ENCODE data around the gene SLC25A22.

Gene SLC25A22

GRCh38 chr11:787084-787675, 10.9 kb downstream of the SLC25A22 start:
- Histone ChIP-seq H3K4me3 (ENCODE audit: insufficient read depth, low read depth, low read length) (no peak overlapping the region), H3K9me3 (ENCODE audit: control insufficient read depth, low read length) (no peaks in the 10 kb centered on the region), H3K4me1 (ENCODE audit: control insufficient read depth, insufficient read depth, low read length) (peaks cover 27% of the 10 kb centered on the region), H3K27ac (ENCODE audit: insufficient read depth, low read depth, low read length, poor library complexity, severe bottlenecking) (no peak overlapping the region), H3K36me3 (ENCODE audit: control insufficient read depth, insufficient read depth, low read length) (peaks cover 5% of the 10 kb centered on the region), H3K27me3 (ENCODE audit: control insufficient read depth, insufficient read depth, low read length, poor library complexity, severe bottlenecking) (no peaks in the 10 kb centered on the region)
- 94% methylated on average over 24 of the region's 24 CpGs for WGBS, 2 experiments

GRCh38 chr11:786235-787083, 11.6 kb downstream of the SLC25A22 start:
- Histone ChIP-seq H3K27me3 (ENCODE audit: control insufficient read depth, insufficient read depth, low read length, poor library complexity, severe bottlenecking) (no peaks in the 10 kb centered on the region), H3K9me3 (ENCODE audit: control insufficient read depth, low read length) (no peaks in the 10 kb centered on the region), H3K36me3 (ENCODE audit: control insufficient read depth, insufficient read depth, low read length) (no peaks in the 10 kb centered on the region), H3K4me1 (ENCODE audit: control insufficient read depth, insufficient read depth, low read length) (peaks cover 27% of the 10 kb centered on the region), H3K27ac (ENCODE audit: insufficient read depth, low read depth, low read length, poor library complexity, severe bottlenecking) (no peak overlapping the region), H3K4me3 (ENCODE audit: insufficient read depth, low read depth, low read length) (no peak overlapping the region)
- 84 to 85% methylated on average over 24 of the region's 24 CpGs for WGBS, 2 experiments

GRCh38 chr11:783581-784015, 14.5 kb downstream of the SLC25A22 start:
- peaks cover 10% of the 10 kb centered on the region for H3K4me1 ChIP-seq (ENCODE audit: control insufficient read depth, insufficient read depth, low read length)
- no peak overlapping the region for H3K4me3 ChIP-seq (ENCODE audit: insufficient read depth, low read depth, low read length)
- 9 to 11% methylated on average over 24 of the region's 24 CpGs for WGBS, 2 experiments
- H3K36me3 ChIP-seq (ENCODE audit: control insufficient read depth, insufficient read depth, low read length) = no peaks in the 10 kb centered on the region
- H3K27ac ChIP-seq (ENCODE audit: insufficient read depth, low read depth, low read length, poor library complexity, severe bottlenecking) = peak overlapping the region; percentile 75
- no peaks in the 10 kb centered on the region for H3K9me3 ChIP-seq (ENCODE audit: control insufficient read depth, low read length)
- H3K27me3 ChIP-seq (ENCODE audit: control insufficient read depth, insufficient read depth, low read length, poor library complexity, severe bottlenecking) = no peaks in the 10 kb centered on the region

- Histone ChIP-seq H3K27ac (ENCODE audit: insufficient read depth, low read depth, low read length, poor library complexity, severe bottlenecking) (no peak overlapping the region), H3K27me3 (ENCODE audit: control insufficient read depth, insufficient read depth, low read length, poor library complexity, severe bottlenecking) (no peaks in the 10 kb centered on the region), H3K36me3 (ENCODE audit: control insufficient read depth, insufficient read depth, low read length) (no peaks in the 10 kb centered on the region), H3K4me1 (ENCODE audit: control insufficient read depth, insufficient read depth, low read length) (peaks cover 10% of the 10 kb centered on the region), H3K9me3 (ENCODE audit: control insufficient read depth, low read length) (no peaks in the 10 kb centered on the region), H3K4me3 (ENCODE audit: insufficient read depth, low read depth, low read length) (no peak overlapping the region)
- WGBS, 2 experiments = 80 to 82% methylated on average over 36 of the region's 36 CpGs
Observed at GRCh38 chr11:782264-783174, 15.6 kb downstream of the SLC25A22 start.

GRCh38 chr11:779955-780532, 18.0 kb downstream of the SLC25A22 start:
- Histone ChIP-seq H3K36me3 (ENCODE audit: control insufficient read depth, insufficient read depth, low read length) (no peaks in the 10 kb centered on the region), H3K27me3 (ENCODE audit: control insufficient read depth, insufficient read depth, low read length, poor library complexity, severe bottlenecking) (no peaks in the 10 kb centered on the region), H3K4me1 (ENCODE audit: control insufficient read depth, insufficient read depth, low read length) (peaks cover 16% of the 10 kb centered on the region), H3K9me3 (ENCODE audit: control insufficient read depth, low read length) (no peaks in the 10 kb centered on the region), H3K4me3 (ENCODE audit: insufficient read depth, low read depth, low read length) (no peak overlapping the region), H3K27ac (ENCODE audit: insufficient read depth, low read depth, low read length, poor library complexity, severe bottlenecking) (no peak overlapping the region)
- 95% methylated on average over 16 of the region's 16 CpGs for WGBS, 2 experiments

GRCh38 chr11:778976-779954, 18.8 kb downstream of the SLC25A22 start:
- Histone ChIP-seq H3K27ac (ENCODE audit: insufficient read depth, low read depth, low read length, poor library complexity, severe bottlenecking) (no peak overlapping the region), H3K27me3 (ENCODE audit: control insufficient read depth, insufficient read depth, low read length, poor library complexity, severe bottlenecking) (no peaks in the 10 kb centered on the region), H3K4me1 (ENCODE audit: control insufficient read depth, insufficient read depth, low read length) (peaks cover 16% of the 10 kb centered on the region), H3K36me3 (ENCODE audit: control insufficient read depth, insufficient read depth, low read length) (no peaks in the 10 kb centered on the region), H3K4me3 (ENCODE audit: insufficient read depth, low read depth, low read length) (no peak overlapping the region), H3K9me3 (ENCODE audit: control insufficient read depth, low read length) (no peaks in the 10 kb centered on the region)
- WGBS, 2 experiments = 95% methylated on average over 23 of the region's 23 CpGs

- Histone ChIP-seq H3K36me3 (ENCODE audit: control insufficient read depth, insufficient read depth, low read length) (no peaks in the 10 kb centered on the region), H3K4me3 (ENCODE audit: insufficient read depth, low read depth, low read length) (peak within 1 kb of the TSS; percentile 77), H3K4me1 (ENCODE audit: control insufficient read depth, insufficient read depth, low read length) (peaks cover 19% of the 10 kb centered on the region), H3K9me3 (ENCODE audit: control insufficient read depth, low read length) (no peaks in the 10 kb centered on the region), H3K27me3 (ENCODE audit: control insufficient read depth, insufficient read depth, low read length, poor library complexity, severe bottlenecking) (no peaks in the 10 kb centered on the region), H3K27ac (ENCODE audit: insufficient read depth, low read depth, low read length, poor library complexity, severe bottlenecking) (peak within 1 kb of the TSS; percentile 84)
- 3% methylated on average over 110 of the region's 110 CpGs for whole genome bisulfite sequencing, 2 experiments
Observed at GRCh38 chr11:777288-778255, 20.5 kb downstream of the SLC25A22 start, which contains the start of gene GATD1. TSS of gene GATD1 (minus strand) at chr11:777487. CDS start at chr11:777462, 25 bp downstream.

- no peaks in the 10 kb centered on the region for H3K9me3 ChIP-seq (ENCODE audit: control insufficient read depth, low read length)
- peak overlapping the region; percentile 77 for H3K4me3 ChIP-seq (ENCODE audit: insufficient read depth, low read depth, low read length)
- H3K4me1 ChIP-seq (ENCODE audit: control insufficient read depth, insufficient read depth, low read length) = peaks cover 24% of the 10 kb centered on the region
- H3K27ac ChIP-seq (ENCODE audit: insufficient read depth, low read depth, low read length, poor library complexity, severe bottlenecking) = peak overlapping the region; percentile 84
- 1% methylated on average over 62 to 65 of the region's 65 CpGs for WGBS, 2 experiments
- H3K27me3 ChIP-seq (ENCODE audit: control insufficient read depth, insufficient read depth, low read length, poor library complexity, severe bottlenecking) = no peaks in the 10 kb centered on the region
- no peaks in the 10 kb centered on the region for H3K36me3 ChIP-seq (ENCODE audit: control insufficient read depth, insufficient read depth, low read length)
Observed at GRCh38 chr11:776561-777287, 21.4 kb downstream of the SLC25A22 start.

Measured in ectodermal cell (in vitro differentiated cells).